ENCODE data around the gene ACSL1. TPM values are rescaled to one million over a fixed set of nuclear protein-coding genes. Genes with fewer than 3 reads are reported as not detected.
A peak's percentile ranks its signal among the peaks of the same experiment; 100 is the strongest.

The ACSL1 gene
- total RNA-seq (100 to 1,000 TPM; 181 to 526 (median 239) TPM), polyA plus RNA-seq (100 to 1,000 TPM; 127 to 264 TPM)
- long read RNA-seq, donor 1, transcript ACSL1-201 (21 exons, 3,832 nt) = major isoform, 181 of 461 reads
- long read RNA-seq, donor 1, transcript ACSL1-202 (20 exons, 3,636 nt) = minor isoform, 7 of 461 reads
- long read RNA-seq, donor 1, partial matches to known transcripts = 59 of 461 reads
- long read RNA-seq, donor 1, other reads (novel, unspliced or antisense) = 211 of 461 reads
- long read RNA-seq, donor 2, transcript ACSL1-201 (21 exons, 3,832 nt) = major isoform, 284 of 830 reads
- long read RNA-seq, donor 2, transcript ACSL1-202 (20 exons, 3,636 nt) = minor isoform, 5 of 830 reads
- long read RNA-seq, donor 2, partial matches to known transcripts = 101 of 830 reads
- long read RNA-seq, donor 2, other reads (novel, unspliced or antisense) = 438 of 830 reads
- long read RNA-seq, donor 3, transcript ACSL1-202 (20 exons, 3,636 nt) = minor isoform, 13 of 886 reads
- long read RNA-seq, donor 3, transcript ACSL1-201 (21 exons, 3,832 nt) = major isoform, 259 of 886 reads
- long read RNA-seq, donor 3, partial matches to known transcripts = 220 of 886 reads
- long read RNA-seq, donor 3, other reads (novel, unspliced or antisense) = 389 of 886 reads

- H3K36me3 ChIP-seq = no peaks in the 10 kb centered on the region
- peak; percentile 81 to 88 for DNase-seq
- WGBS, 2 donors = 1% methylated on average over 50 to 94 of the region's 94 CpGs
- H3K27ac ChIP-seq = peak within 1 kb of the TSS; percentile 63 to 96 (median 84)
- intact Hi-C loops (cut with DNase I) = loop anchor here in 3 of 10 donors (5.0 kb wide), 2 partner anchors 79 to 151 kb away; no protein-coding TSS in a partner anchor
- no peaks in the 10 kb centered on the region for H3K27me3 ChIP-seq
- peaks cover 2 to 53% (median 38%) of the 10 kb centered on the region in 9 donors for H3K4me1 ChIP-seq
- TF ChIP-seq, protein P1, sequence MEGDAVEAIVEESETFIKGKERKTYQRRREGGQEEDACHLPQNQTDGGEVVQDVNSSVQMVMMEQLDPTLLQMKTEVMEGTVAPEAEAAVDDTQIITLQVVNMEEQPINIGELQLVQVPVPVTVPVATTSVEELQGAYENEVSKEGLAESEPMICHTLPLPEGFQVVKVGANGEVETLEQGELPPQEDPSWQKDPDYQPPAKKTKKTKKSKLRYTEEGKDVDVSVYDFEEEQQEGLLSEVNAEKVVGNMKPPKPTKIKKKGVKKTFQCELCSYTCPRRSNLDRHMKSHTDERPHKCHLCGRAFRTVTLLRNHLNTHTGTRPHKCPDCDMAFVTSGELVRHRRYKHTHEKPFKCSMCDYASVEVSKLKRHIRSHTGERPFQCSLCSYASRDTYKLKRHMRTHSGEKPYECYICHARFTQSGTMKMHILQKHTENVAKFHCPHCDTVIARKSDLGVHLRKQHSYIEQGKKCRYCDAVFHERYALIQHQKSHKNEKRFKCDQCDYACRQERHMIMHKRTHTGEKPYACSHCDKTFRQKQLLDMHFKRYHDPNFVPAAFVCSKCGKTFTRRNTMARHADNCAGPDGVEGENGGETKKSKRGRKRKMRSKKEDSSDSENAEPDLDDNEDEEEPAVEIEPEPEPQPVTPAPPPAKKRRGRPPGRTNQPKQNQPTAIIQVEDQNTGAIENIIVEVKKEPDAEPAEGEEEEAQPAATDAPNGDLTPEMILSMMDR (IDR thresholded peaks at IDR 0.05) = peak in 1 of 9 donors; percentile 8
- ATAC-seq = peak; percentile 84 to 93 (median 88)
- peak within 1 kb of the TSS; percentile 50 to 89 (median 70) for H3K4me3 ChIP-seq
- no peaks in the 10 kb centered on the region for H3K9me3 ChIP-seq
These were observed at the start of gene ACSL1 for GRCh38 chr4:184825896-184826690. Gene ACSL1 (minus strand): TSS chr4:184825968. CDS start chr4:184803514, 22,454 bp downstream.

- no peaks in the 10 kb centered on the region for H3K9me3 ChIP-seq
- DNase-seq (no peak), ATAC-seq (no peak)
- H3K27ac ChIP-seq = no peak overlapping the region
- no peaks in the 10 kb centered on the region for H3K4me1 ChIP-seq
- 76 to 77% methylated on average over 2 of the region's 2 CpGs for WGBS, 2 donors
- no peaks in the 10 kb centered on the region for H3K36me3 ChIP-seq
- intact Hi-C loops (cut with DNase I) = no loop called here
- no peak overlapping the region for H3K4me3 ChIP-seq
- TF ChIP-seq, protein P1 (IDR thresholded peaks at IDR 0.05) = no peak
- H3K27me3 ChIP-seq = peaks cover 0 to 7% (median 0%) of the 10 kb centered on the region in 7 donors
These were observed 47.3 kb upstream of the ACSL1 start for GRCh38 chr4:184873054-184873453.

DNA sequence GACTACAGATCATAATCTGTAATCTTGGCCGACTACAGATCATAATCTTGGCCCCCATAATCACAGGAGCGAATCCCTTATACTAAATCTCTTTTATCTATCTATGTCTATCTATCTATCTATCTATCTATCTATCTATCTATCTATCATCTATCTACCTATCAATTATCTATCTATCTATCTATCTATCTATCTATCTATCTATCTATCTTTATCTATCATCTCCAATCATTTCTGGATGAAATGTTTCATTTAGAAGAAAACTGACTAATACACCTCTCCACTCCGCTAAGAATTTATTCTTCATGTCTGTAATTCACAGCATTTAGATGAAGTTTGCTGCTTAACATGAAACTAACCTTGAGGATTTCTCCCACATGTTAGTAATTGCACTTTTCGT lies 45.0 kb upstream of the ACSL1 start:
- no peaks in the 10 kb centered on the region for H3K36me3 ChIP-seq
- peaks cover 0 to 14% (median 0%) of the 10 kb centered on the region in 9 donors for H3K4me1 ChIP-seq
- TF ChIP-seq, protein P1 (IDR thresholded peaks at IDR 0.05) = no peak
- intact Hi-C loops (cut with DNase I) = no loop called here
- ATAC-seq (no peak), DNase-seq (no peak)
- peaks cover 0 to 5% (median 0%) of the 10 kb centered on the region in 7 donors for H3K27me3 ChIP-seq
- no peak overlapping the region for H3K4me3 ChIP-seq
- 49 to 78% methylated on average over 4 of the region's 4 CpGs for WGBS, 2 donors
- no peaks in the 10 kb centered on the region for H3K9me3 ChIP-seq
- no peak overlapping the region for H3K27ac ChIP-seq

- 82 to 89% methylated on average over 3 of the region's 3 CpGs for WGBS, 2 donors
- peaks cover 0 to 14% (median 0%) of the 10 kb centered on the region in 9 donors for H3K4me1 ChIP-seq
- no peaks in the 10 kb centered on the region for H3K36me3 ChIP-seq
- ATAC-seq (no peak), DNase-seq (no peak)
- TF ChIP-seq, protein P1 (IDR thresholded peaks at IDR 0.05) = no peak
- no peak overlapping the region for H3K27ac ChIP-seq
- no peak overlapping the region for H3K4me3 ChIP-seq
- no peaks in the 10 kb centered on the region for H3K27me3 ChIP-seq
- intact Hi-C loops (cut with DNase I) = no loop called here
- H3K9me3 ChIP-seq = no peaks in the 10 kb centered on the region
These were observed 42.9 kb upstream of the ACSL1 start for GRCh38 chr4:184868623-184869022.

All from heart right ventricle (tissue), 16 donors.